T-helper 1 cell treated with Interleukin-12 subunit alpha and Interleukin-12 subunit beta and Interleukin-4 antibody, amounts not matched to agents 30 μg/mL and 1 μg/mL, for 36 hours (primary cell): ENCODE data around the gene FILIP1.

Experiments
- H3K27ac Mint-ChIP-seq: one replicate; pipeline ENCODE4 v1.8.0; 2021; ENCODE audit warnings: mild to moderate bottlenecking, mixed read lengths
- H3K27me3 Mint-ChIP-seq: one replicate; pipeline ENCODE4 v1.8.0; 2021; ENCODE audit warnings: low read depth, mixed read lengths
- H3K36me3 Mint-ChIP-seq: one replicate; pipeline ENCODE4 v1.8.0; 2021; ENCODE audit warnings: low read depth, mixed read lengths
- H3K4me1 Mint-ChIP-seq: one replicate; pipeline ENCODE4 v1.8.0; 2021; ENCODE audit warnings: low read depth, mixed read lengths
- H3K4me3 Mint-ChIP-seq: one replicate; pipeline ENCODE4 v1.8.0; 2021; ENCODE audit warnings: mild to moderate bottlenecking, moderate library complexity, mixed read lengths
- H3K9me3 Mint-ChIP-seq: one replicate; pipeline ENCODE4 v1.8.0; 2021; ENCODE audit warnings: mixed read lengths

The FILIP1 gene

DNA sequence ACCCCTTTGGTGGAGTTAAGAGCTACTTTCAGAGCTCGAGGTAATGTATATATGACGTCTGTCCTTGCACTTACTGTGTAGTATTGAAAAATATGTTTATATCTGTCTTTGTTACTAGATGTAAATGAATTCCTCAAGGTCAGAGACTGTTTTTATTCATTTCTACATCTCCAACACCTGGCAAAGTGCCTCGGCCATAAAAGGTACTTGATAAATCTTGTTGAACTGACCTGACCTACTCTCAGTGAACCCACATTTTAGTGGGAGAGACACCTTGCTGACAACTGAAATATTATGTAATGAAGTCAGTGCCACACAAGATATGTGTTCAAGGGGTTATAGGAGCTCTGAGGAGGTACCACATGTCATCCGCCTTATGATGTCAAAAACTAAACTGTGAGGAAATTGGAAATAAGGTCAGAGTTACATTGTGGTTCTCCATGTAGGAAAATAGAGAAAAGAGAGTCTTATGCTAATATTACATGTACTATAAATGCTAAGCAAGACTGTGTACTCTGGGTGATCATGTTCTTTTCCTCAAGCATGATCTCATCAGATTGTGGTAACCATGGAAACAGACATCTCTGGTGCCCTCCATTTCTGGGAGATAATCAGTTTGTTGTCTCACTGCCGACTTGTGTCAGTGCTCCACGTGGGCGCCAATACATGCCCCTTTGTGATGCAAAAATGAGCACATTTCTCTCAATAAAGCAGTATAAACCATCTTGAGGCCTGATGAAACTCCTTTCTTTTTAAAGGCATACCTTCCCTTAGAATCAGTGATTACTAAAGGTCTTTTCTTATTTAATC lies 203.3 kb downstream of the FILIP1 start:
- Mint-ChIP-seq H3K9me3 (no peaks in the 10 kb centered on the region), H3K27ac (no peak overlapping the region), H3K4me1 (peaks cover 20% of the 10 kb centered on the region), H3K4me3 (no peak overlapping the region), H3K27me3 (no peaks in the 10 kb centered on the region), H3K36me3 (peaks cover 3% of the 10 kb centered on the region)

DNA sequence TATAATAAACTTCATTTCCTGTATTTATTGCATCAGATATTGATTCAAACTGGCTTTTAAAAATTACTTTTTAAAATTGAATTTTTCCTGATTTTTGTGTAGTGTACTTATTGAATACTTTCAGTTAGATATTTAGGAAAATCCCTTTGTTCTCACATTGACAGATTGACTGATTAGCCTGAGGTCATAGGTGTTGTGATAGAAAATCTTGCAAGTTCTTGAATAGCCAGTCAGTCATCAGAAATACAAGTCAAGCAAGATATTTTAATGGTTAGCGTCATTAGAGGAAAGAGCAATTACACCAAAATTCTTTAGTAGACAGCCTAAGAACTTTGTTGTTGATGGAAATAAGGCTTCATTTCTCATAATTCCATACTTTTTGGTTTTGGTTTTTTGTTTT lies 205.6 kb downstream of the FILIP1 start:
- Mint-ChIP-seq H3K9me3 (no peaks in the 10 kb centered on the region), H3K4me1 (peaks cover 20% of the 10 kb centered on the region), H3K27ac (no peak overlapping the region), H3K36me3 (peaks cover 3% of the 10 kb centered on the region), H3K27me3 (no peaks in the 10 kb centered on the region), H3K4me3 (no peak overlapping the region)

DNA sequence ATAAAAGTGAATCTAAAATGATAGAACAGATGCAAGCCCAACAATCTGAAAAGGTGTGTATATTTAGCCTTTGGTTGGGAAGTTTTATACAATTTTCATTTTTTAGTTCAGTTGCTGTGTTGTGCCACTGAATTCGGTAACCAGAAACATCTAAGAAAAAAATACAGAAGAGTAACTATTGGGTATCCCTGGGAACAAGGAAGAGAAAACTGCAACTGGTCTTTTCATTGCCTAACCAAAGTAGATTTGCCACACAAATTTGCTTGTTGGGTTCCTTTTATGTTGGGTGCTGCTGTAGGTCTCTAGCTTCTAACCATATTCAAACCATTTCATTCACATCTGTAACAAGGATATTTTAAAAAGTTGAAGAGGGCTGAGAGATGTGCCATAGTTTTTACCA lies 206.2 kb downstream of the FILIP1 start:
- Mint-ChIP-seq H3K27ac (no peak overlapping the region), H3K9me3 (no peaks in the 10 kb centered on the region), H3K4me3 (no peak overlapping the region), H3K4me1 (peaks cover 24% of the 10 kb centered on the region), H3K27me3 (no peaks in the 10 kb centered on the region), H3K36me3 (peaks cover 3% of the 10 kb centered on the region)

DNA sequence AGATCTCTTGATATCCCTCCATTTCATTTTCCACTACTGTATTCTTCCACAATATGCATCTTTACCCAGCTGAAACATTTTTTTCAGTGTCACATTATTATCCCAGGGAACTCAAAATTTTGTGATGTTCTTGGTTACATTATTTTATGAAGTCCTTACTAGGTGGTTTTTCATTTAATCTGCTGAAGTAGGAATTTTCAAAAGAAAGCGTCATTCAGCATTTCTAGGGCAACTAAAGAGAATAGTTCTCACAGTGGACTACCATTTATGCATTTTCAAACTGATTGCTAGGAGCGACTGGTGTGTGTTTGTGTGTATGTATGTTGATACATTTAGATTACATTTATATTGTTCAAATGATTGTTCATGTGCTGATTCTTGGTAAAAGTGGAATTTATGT lies 206.6 kb downstream of the FILIP1 start:
- H3K4me1 Mint-ChIP-seq = peaks cover 26% of the 10 kb centered on the region
- H3K4me3 Mint-ChIP-seq = peak overlapping the region; percentile 74

DNA sequence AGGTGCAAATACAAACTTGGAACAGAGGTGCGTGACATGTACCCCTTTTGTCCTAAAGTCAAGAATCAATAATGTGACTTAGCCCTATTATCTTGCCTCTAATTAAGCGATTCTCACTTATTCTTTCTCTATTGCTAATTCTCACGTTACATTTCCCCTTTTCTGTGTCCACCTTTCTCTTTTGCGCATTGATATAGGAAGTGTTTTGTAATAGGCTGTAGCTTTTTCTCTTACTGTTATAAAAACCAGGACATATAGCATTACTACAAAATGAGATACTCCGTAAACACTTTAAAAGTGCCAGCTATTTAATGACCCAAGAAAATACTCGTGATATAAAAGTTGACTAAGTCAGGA lies 208.3 kb downstream of the FILIP1 start:
- Mint-ChIP-seq H3K36me3 (peaks cover 3% of the 10 kb centered on the region), H3K27ac (no peak overlapping the region), H3K27me3 (no peaks in the 10 kb centered on the region), H3K9me3 (no peaks in the 10 kb centered on the region), H3K4me1 (peaks cover 26% of the 10 kb centered on the region), H3K4me3 (no peak overlapping the region)

More for the DNA sequence above, 206.6 kb downstream of the FILIP1 start:
- H3K36me3 Mint-ChIP-seq = peaks cover 3% of the 10 kb centered on the region
- no peaks in the 10 kb centered on the region for H3K9me3 Mint-ChIP-seq
- H3K27me3 Mint-ChIP-seq = no peaks in the 10 kb centered on the region
- H3K27ac Mint-ChIP-seq = no peak overlapping the region

DNA sequence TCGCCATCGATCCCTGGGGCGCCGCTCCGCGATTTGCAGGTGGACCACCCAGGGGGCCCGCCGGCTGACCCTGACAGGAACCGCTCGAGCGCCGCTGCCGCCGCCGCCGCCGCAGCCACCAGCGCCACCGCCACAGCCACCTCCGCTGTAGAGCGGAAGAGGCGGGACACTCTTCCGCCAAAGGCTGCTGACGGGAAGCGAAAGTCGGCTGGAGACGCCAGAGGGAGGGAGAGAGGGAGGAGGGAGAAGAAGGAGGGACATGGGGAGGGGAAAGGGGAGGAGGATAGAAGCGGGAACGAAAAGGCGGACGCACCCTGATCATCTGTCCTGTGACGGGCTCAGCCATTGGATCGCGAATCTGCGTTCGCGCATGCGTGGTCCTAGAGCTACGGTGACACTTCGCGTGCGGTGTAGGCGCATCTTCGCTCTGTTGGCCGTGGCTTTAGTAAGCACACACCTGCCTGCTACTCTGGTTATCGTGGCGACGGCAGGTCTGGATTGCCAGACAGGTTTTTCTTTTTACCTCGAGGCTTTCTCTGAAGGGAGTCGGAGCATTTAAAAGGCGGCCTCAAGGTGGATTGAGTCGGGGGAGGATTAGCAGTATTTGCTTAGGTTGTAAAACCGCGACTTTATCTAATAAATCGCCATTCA lies 208.8 kb downstream of the FILIP1 start, which contains the start of gene TMEM30A:
Gene TMEM30A, minus strand, starts transcription at position 161 of the 651 bp plus-strand sequence. Its CDS starts 154 bp downstream, at position 7.
- H3K9me3 Mint-ChIP-seq = no peaks in the 10 kb centered on the region
- no peak within 1 kb of the TSS for H3K4me3 Mint-ChIP-seq
- no peaks in the 10 kb centered on the region for H3K27me3 Mint-ChIP-seq
- peaks cover 5% of the 10 kb centered on the region for H3K36me3 Mint-ChIP-seq
- no peak within 1 kb of the TSS for H3K27ac Mint-ChIP-seq
- H3K4me1 Mint-ChIP-seq = peaks cover 31% of the 10 kb centered on the region

DNA sequence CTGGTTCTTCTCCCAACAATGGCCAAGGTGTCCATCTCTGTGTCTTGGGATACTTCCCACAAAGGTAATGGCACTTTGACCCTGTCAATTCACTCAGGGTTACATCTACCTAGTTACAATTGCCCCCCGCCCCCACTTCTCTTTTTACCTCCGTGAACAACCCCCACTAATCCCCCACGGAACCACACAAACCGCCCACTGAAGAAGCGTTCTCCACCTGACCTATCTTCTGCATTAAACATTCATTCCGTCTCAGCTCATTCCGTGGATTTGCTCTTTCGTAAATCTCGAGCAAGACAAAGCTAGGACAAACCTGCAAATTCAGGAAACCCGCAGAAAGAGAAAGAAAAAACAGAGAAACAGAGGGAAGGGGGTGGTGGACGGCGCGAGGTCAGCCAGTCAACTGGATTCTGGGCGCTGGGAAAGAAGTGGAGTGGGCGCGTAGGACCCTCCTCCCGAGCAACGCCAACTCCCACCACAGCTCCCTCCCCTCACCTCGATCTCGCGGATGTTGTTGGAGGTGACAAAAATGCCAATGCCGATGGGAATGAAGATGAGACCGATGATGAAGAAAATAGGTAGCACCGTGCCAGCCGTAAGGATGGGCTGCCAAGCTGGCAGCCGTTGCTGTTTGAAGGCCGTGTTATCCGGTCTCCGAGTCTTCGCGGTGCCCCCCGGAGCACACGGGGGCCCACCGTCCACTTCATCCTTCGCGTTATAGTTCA lies 209.5 kb downstream of the FILIP1 start:
- Mint-ChIP-seq H3K9me3 (no peaks in the 10 kb centered on the region), H3K27me3 (no peaks in the 10 kb centered on the region), H3K4me1 (peaks cover 35% of the 10 kb centered on the region), H3K4me3 (no peak overlapping the region), H3K27ac (no peak overlapping the region), H3K36me3 (peaks cover 5% of the 10 kb centered on the region)

DNA sequence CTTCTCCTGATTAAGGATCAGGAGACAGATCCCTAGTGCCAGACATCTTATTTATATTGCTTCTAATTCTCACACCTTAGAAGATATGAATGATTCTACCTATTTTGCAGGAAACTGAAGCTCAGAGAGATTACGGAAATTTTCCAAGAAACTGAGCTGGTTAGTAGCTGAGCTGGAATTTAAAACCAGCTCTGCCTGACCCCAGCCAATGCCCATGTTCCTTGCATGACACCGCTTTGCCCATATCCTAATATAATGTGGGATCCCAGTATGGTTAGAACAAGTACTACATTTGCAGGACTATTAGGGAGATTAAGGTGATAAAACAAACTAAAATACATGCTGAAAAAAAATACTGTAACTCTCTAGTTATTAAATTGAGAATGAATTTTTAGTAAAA lies 210.9 kb downstream of the FILIP1 start:
- Mint-ChIP-seq H3K27ac (peak overlapping the region; percentile 43), H3K9me3 (no peaks in the 10 kb centered on the region), H3K27me3 (no peaks in the 10 kb centered on the region), H3K4me3 (peak overlapping the region; percentile 75), H3K36me3 (peaks cover 9% of the 10 kb centered on the region), H3K4me1 (peaks cover 39% of the 10 kb centered on the region)

DNA sequence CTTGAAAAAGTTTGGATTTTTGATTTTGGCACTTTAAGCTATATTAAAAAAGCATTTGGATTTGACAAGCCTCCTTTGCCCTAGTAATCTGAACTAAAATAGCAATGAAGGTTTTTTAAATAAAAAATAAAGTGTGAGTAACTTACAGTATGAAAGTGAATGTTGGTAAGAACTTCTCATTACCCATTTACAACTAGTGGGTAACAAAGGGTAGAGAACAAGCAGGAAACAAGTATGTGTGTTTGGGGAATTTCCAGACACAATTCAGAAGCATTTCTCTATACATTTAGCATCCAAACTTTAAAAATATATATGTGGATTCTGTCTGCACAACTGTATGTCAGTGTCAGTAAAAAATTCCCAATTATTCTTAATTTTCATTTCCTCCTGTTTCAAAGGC lies 211.9 kb downstream of the FILIP1 start:
- H3K27me3 Mint-ChIP-seq = no peaks in the 10 kb centered on the region
- no peaks in the 10 kb centered on the region for H3K9me3 Mint-ChIP-seq
- H3K4me3 Mint-ChIP-seq = peak overlapping the region; percentile 71
- H3K4me1 Mint-ChIP-seq = peaks cover 34% of the 10 kb centered on the region
- H3K36me3 Mint-ChIP-seq = peaks cover 13% of the 10 kb centered on the region
- H3K27ac Mint-ChIP-seq = peak overlapping the region; percentile 23

DNA sequence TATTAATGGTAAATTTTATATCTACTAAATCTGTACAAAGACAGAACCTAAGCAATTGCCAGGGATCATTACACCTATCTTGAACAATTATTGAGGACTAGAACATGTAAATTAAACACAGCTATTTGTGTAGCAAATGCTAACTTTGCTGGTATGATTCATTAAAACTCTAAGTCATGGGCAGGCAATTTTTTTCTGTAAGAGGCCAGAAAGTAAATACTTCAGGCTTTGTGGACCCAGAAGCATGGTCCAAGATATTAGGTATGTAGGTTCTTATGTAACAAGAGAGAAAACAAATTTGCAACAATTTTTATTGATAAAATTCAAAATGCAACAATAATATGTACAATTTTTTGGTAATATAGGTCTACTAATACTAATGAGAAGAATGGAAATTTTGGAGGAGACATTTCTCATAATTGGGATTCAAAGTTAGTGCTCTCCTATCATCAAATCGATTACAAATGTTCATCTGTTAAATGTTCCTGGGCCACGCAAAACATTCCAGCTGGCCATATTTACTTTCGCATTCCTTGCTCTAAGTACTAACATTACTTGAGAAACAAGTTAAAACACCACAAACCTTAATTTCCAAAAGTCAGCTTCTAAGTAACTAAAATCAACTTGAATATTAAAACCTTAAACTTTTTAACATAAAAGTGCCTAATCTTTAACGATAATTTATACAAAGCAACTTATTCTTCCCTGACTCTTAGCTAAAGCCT lies 213.3 kb downstream of the FILIP1 start:
- Mint-ChIP-seq H3K4me3 (peak overlapping the region; percentile 49), H3K4me1 (peaks cover 41% of the 10 kb centered on the region), H3K9me3 (peaks cover 2% of the 10 kb centered on the region), H3K27ac (no peak overlapping the region), H3K36me3 (peaks cover 22% of the 10 kb centered on the region), H3K27me3 (no peaks in the 10 kb centered on the region)

DNA sequence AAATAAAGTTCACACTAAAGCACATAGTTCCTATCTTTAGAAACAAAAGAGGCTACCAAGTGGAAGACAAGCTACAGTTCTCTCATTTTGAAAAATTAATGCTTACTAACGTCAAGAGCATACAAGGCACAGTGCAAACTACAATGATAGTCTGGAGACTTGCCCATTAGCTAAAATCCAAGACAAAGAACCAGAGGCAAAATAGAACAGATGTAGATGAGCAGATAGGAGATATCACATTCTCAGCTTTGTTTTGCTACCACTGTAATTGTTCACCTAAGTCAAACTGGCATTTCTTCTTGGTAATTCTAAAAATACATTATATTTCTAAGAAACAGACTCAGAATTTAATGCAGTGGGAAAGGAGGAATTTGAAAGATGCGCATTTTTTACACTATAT lies 214.2 kb downstream of the FILIP1 start:
- Mint-ChIP-seq H3K36me3 (peaks cover 28% of the 10 kb centered on the region), H3K4me3 (peak overlapping the region; percentile 40), H3K27ac (no peak overlapping the region), H3K9me3 (peaks cover 6% of the 10 kb centered on the region), H3K27me3 (no peaks in the 10 kb centered on the region), H3K4me1 (peaks cover 46% of the 10 kb centered on the region)

DNA sequence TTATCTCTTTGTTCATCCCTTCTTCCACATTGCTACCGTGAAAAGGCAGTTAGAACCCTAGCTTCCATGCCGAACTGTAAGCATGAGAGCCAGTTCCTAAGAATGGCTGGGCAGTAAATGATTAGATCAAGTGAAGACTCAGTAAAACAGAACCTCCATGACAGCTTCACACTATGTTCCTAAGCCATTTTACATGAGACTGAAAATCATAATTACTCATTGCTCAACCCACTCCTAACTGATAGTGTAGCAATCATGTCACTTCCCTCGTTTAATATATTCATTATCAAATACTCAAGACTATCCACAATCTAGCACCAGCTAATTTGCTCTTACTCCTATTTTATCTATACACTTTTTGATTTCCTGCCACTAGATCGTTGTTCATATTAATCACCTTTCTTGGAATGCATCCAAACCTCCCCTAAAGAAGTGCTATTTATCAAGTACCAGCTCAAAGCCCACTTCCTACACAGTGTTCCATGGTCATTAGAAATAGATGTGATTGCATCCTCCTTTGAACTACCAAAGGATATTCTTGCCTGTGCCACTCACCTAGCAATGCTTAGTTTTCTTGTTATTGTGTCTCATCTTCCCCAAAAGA lies 215.0 kb downstream of the FILIP1 start:
- Mint-ChIP-seq H3K36me3 (peaks cover 36% of the 10 kb centered on the region), H3K27me3 (no peaks in the 10 kb centered on the region), H3K9me3 (peaks cover 6% of the 10 kb centered on the region), H3K4me1 (peaks cover 54% of the 10 kb centered on the region), H3K4me3 (peak overlapping the region; percentile 2), H3K27ac (no peak overlapping the region)

DNA sequence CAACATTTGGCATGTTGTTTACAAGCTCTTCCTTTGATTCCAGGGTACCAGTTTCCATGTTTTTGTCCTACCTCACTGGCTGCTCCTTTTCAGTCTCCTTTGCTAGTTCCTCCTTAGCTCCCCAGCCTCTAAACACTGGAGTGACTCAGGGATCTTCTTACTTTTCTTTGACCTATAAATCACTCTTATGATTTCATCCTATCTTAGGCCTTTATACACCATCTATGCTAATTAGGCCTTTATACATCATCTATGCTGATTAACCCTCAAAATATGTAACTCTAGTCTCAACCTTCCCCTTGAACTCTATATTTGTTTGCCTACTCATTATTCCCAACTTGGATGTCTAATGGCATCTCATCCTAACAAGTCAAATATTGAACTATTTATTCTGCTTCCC lies 218.5 kb downstream of the FILIP1 start:
- Mint-ChIP-seq H3K27ac (peak overlapping the region; percentile 73), H3K27me3 (no peaks in the 10 kb centered on the region), H3K4me3 (no peak overlapping the region), H3K36me3 (peaks cover 60% of the 10 kb centered on the region), H3K4me1 (peaks cover 65% of the 10 kb centered on the region), H3K9me3 (peaks cover 15% of the 10 kb centered on the region)

DNA sequence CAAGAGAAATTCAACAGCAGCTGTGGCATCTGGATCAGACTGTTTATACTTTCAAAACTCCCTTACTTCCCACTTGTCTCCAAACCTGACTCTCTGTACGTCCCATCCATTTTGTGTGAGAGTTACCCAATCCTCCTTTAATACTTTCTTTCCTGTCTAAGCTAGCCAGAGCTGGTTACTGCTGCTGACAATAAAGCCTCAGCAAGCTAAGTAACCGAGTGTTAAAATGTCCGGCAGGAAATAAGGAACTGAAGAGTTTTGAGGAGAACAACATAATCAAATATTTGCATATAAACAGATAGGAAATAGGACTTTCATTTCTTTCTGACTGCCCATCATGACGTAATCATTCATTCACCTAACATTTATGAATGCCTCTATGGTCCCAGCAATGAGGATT lies 220.6 kb downstream of the FILIP1 start:
- H3K27ac Mint-ChIP-seq = no peak overlapping the region
- H3K4me3 Mint-ChIP-seq = no peak overlapping the region
- H3K9me3 Mint-ChIP-seq = peaks cover 15% of the 10 kb centered on the region
- peaks cover 54% of the 10 kb centered on the region for H3K36me3 Mint-ChIP-seq
- H3K4me1 Mint-ChIP-seq = peaks cover 59% of the 10 kb centered on the region
- no peaks in the 10 kb centered on the region for H3K27me3 Mint-ChIP-seq
